PC-3 (cell line): ENCODE measurements around the gene AANAT.

Experiments used
- CTCF ChIP-seq: fragments of 300-600 bp; sonication (generic); conservative IDR thresholded peaks from 2 replicates; pipeline ENCODE4 v1.5.1; 2017; ENCODE audit warnings: antibody characterized with exemption, low read depth, mild to moderate bottlenecking, low read length
- EZH2phosphoT487 ChIP-seq: fragments of 300-600 bp; sonication (generic); IDR thresholded peaks from 2 replicates; pipeline ENCODE4 v1.6.1; 2018; ENCODE audit warnings: mild to moderate bottlenecking, antibody characterized with exemption, low read length, borderline replicate concordance

DNA sequence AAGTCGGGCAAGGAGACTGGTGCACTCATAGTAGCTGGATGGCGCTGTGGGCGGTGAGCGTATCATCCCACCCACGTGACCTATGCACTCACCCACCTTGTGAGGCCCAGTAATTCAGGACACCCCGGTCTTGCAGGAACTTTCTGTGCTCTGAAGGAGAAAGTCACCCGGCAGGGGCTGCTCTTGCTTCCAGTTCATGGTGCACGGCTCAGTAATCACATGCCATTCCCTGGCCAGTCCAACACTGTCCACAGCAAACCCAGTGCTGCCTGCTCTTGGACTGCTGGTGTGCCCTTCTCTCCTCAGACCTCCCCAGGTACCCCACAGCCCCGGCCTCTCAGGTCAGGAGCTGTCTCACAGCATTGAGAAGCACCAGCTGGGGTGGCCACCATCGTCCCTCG is 50.2 kb downstream of the AANAT start:
- TF ChIP-seq CTCF: peak; percentile 30; the same call in 1 of the 2 replicates
- TF ChIP-seq EZH2phosphoT487: no peak
